ENCODE measurements around the gene BCAM. TPM values are rescaled to one million over a fixed set of nuclear protein-coding genes. Genes with fewer than 3 reads are reported as not detected.

The BCAM gene
- polyA plus RNA-seq, 3 donors: 0.09 TPM; not detected in 2

GRCh38 chr19:44809577-44810233, 802 bp downstream of the BCAM start:
- intact Hi-C loops (cut with micrococcal nuclease): no loop called here
- Histone ChIP-seq H3K4me1 (ENCODE audit: control insufficient read depth in 1 of 2, insufficient read depth in 2 of 2, low read length in 2 of 2) (peaks cover 6 to 10% of the 10 kb centered on the region in 2 donors), H3K79me2 (ENCODE audit: insufficient read depth, low read length) (no peaks in the 10 kb centered on the region), H3K27me3 (ENCODE audit: control insufficient read depth in 2 of 2, insufficient read depth in 2 of 2, low read length in 2 of 2) (peaks cover 3 to 19% of the 10 kb centered on the region in 2 donors), H3K4me2 (replicated peaks; ENCODE audit: extremely low read depth, low read length, poor library complexity, severe bottlenecking) (no peak overlapping the region), H3K27ac (ENCODE audit: low read depth in 1 of 2, low read length in 2 of 2) (no peak overlapping the region), H3K9me3 (replicated peaks in 1 of 2; ENCODE audit: control insufficient read depth in 1 of 2, insufficient read depth in 1 of 2, low read length in 2 of 2) (no peaks in the 10 kb centered on the region), H3K9ac (ENCODE audit: insufficient read depth, low read length, poor library complexity, severe bottlenecking) (no peak overlapping the region), H4K20me1 (ENCODE audit: insufficient read depth, low read length) (no peaks in the 10 kb centered on the region), H2AFZ (ENCODE audit: insufficient read depth, low read depth, low read length, poor library complexity, severe bottlenecking) (peak overlapping the region; percentile 66), H3K4me3 (replicated peaks in 1 of 3; ENCODE audit: low read depth in 2 of 3, low read length in 3 of 3) (peak overlapping the region in 1 of 3 experiments; percentile 57), H3K36me3 (replicated peaks in 1 of 2; ENCODE audit: control insufficient read depth in 1 of 2, insufficient read depth in 2 of 2, low read length in 2 of 2) (no peaks in the 10 kb centered on the region)
- Mint-ChIP-seq H3K4me3 (peak overlapping the region in 1 of 2 donors; percentile 81), H3K36me3 (no peaks in the 10 kb centered on the region), H3K4me1 (peaks cover 12% of the 10 kb centered on the region), H3K9me3 (peaks cover 0 to 5% (median 0%) of the 10 kb centered on the region in 7 donors), H3K27ac (no peak overlapping the region), H3K27me3 (ENCODE audit: low read depth in 3 of 3) (peaks cover 21 to 33% (median 22%) of the 10 kb centered on the region in 3 donors)
- 80% methylated on average over 2 of the region's 7 CpGs for WGBS (ENCODE audit: insufficient coverage)
- no peak for DNase-seq
- no peak for TF ChIP-seq CTCF (IDR thresholded peaks at IDR 0.05)

- H3K4me3 Mint-ChIP-seq: no peak overlapping the region
- no peak for TF ChIP-seq CTCF (IDR thresholded peaks at IDR 0.05)
- Histone ChIP-seq H3K9ac (ENCODE audit: insufficient read depth, low read length, poor library complexity, severe bottlenecking) (no peak overlapping the region), H3K4me2 (replicated peaks; ENCODE audit: extremely low read depth, low read length, poor library complexity, severe bottlenecking) (no peak overlapping the region), H3K36me3 (replicated peaks in 1 of 2; ENCODE audit: control insufficient read depth in 1 of 2, insufficient read depth in 2 of 2, low read length in 2 of 2) (no peaks in the 10 kb centered on the region), H3K4me3 (replicated peaks in 1 of 3; ENCODE audit: low read depth in 2 of 3, low read length in 3 of 3) (no peak overlapping the region), H3K27me3 (ENCODE audit: control insufficient read depth in 2 of 2, insufficient read depth in 2 of 2, low read length in 2 of 2) (peaks cover 3 to 19% of the 10 kb centered on the region in 2 donors), H3K4me1 (ENCODE audit: control insufficient read depth in 1 of 2, insufficient read depth in 2 of 2, low read length in 2 of 2) (peaks cover 6 to 10% of the 10 kb centered on the region in 2 donors), H3K9me3 (replicated peaks in 1 of 2; ENCODE audit: control insufficient read depth in 1 of 2, insufficient read depth in 1 of 2, low read length in 2 of 2) (no peaks in the 10 kb centered on the region), H3K27ac (ENCODE audit: low read depth in 1 of 2, low read length in 2 of 2) (no peak overlapping the region), H2AFZ (ENCODE audit: insufficient read depth, low read depth, low read length, poor library complexity, severe bottlenecking) (no peak overlapping the region), H3K79me2 (ENCODE audit: insufficient read depth, low read length) (no peaks in the 10 kb centered on the region), H4K20me1 (ENCODE audit: insufficient read depth, low read length) (no peaks in the 10 kb centered on the region)
- no peak overlapping the region for H3K27ac Mint-ChIP-seq
- DNase-seq: no peak
- H3K27me3 Mint-ChIP-seq (ENCODE audit: low read depth in 3 of 3): peaks cover 21 to 33% (median 22%) of the 10 kb centered on the region in 3 donors
- H3K4me1 Mint-ChIP-seq: peaks cover 12% of the 10 kb centered on the region
- intact Hi-C loops (cut with micrococcal nuclease): no loop called here
- peaks cover 0 to 5% (median 0%) of the 10 kb centered on the region in 7 donors for H3K9me3 Mint-ChIP-seq
- H3K36me3 Mint-ChIP-seq: no peaks in the 10 kb centered on the region
- WGBS (ENCODE audit: insufficient coverage): 98% methylated on average over 5 of the region's 13 CpGs
These were observed 1.6 kb downstream of the BCAM start for GRCh38 chr19:44810234-44811121.
